ENCODE data around the gene CPTP. TPM values are rescaled to one million over a fixed set of nuclear protein-coding genes. Genes with fewer than 3 reads are reported as not detected.

CPTP gene
- total RNA-seq, 1 donor from 2014 or later: 12.3 TPM

- Mint-ChIP-seq H3K27ac (no peak overlapping the region), H3K4me1 (peaks cover 12% of the 10 kb centered on the region), H3K36me3 (ENCODE audit: low read depth) (peaks cover 10% of the 10 kb centered on the region), H3K4me3 (no peak overlapping the region), H3K27me3 (no peaks in the 10 kb centered on the region), H3K9me3 (no peaks in the 10 kb centered on the region)
- DNase-seq: no peak
- intact Hi-C loops (cut with micrococcal nuclease): no loop called here
These were observed 20.8 kb downstream of the CPTP start for GRCh38 chr1:1345384-1345783.

- intact Hi-C loops (cut with micrococcal nuclease): no loop called here
- Mint-ChIP-seq H3K9me3 (no peaks in the 10 kb centered on the region), H3K4me3 (no peak overlapping the region), H3K36me3 (ENCODE audit: low read depth) (peaks cover 4% of the 10 kb centered on the region), H3K27me3 (no peaks in the 10 kb centered on the region), H3K27ac (no peak overlapping the region), H3K4me1 (peaks cover 12% of the 10 kb centered on the region)
- DNase-seq: no peak
These were observed 21.4 kb downstream of the CPTP start for GRCh38 chr1:1345860-1346500.

DNA sequence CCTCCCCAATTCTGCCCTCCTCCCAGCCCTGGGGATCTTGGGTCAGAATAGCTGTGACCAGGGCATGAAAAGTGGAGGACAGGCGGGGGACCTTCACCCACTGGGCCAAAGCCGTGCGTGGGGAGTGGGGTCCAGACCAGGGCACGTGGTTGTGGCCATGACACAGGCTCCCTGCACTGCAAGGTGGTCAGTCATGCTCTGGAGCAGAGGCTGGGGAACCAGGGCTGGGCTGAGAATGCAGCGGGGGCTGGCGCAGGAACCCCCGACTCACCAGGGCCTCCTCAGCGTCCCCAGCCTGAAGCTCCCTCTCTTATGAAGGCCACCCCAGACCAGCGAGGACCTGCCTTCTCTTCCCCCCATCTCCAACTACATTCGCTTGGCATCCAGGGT is 21.9 kb downstream of the CPTP start:
- DNase-seq: no peak
- Mint-ChIP-seq H3K27ac (peak overlapping the region; percentile 26), H3K36me3 (ENCODE audit: low read depth) (no peaks in the 10 kb centered on the region), H3K4me1 (peaks cover 12% of the 10 kb centered on the region), H3K9me3 (no peaks in the 10 kb centered on the region), H3K4me3 (peak overlapping the region; percentile 81), H3K27me3 (no peaks in the 10 kb centered on the region)
- intact Hi-C loops (cut with micrococcal nuclease): no loop called here

- peaks cover 12% of the 10 kb centered on the region for H3K4me1 Mint-ChIP-seq
- H3K4me3 Mint-ChIP-seq: peak overlapping the region; percentile 81
- intact Hi-C loops (cut with micrococcal nuclease): no loop called here
- no peak for DNase-seq
- peak overlapping the region; percentile 51 for H3K27ac Mint-ChIP-seq
- H3K36me3 Mint-ChIP-seq (ENCODE audit: low read depth): no peaks in the 10 kb centered on the region
- peaks cover 1% of the 10 kb centered on the region for H3K27me3 Mint-ChIP-seq
- H3K9me3 Mint-ChIP-seq: no peaks in the 10 kb centered on the region
These were observed 22.5 kb downstream of the CPTP start for GRCh38 chr1:1347026-1347595.

- H3K4me1 Mint-ChIP-seq: peaks cover 17% of the 10 kb centered on the region
- peaks cover 2% of the 10 kb centered on the region for H3K36me3 Mint-ChIP-seq (ENCODE audit: low read depth)
- H3K27me3 Mint-ChIP-seq: peaks cover 9% of the 10 kb centered on the region
- peak overlapping the region; percentile 58 for H3K27ac Mint-ChIP-seq
- no peak for DNase-seq
- intact Hi-C loops (cut with micrococcal nuclease): loop anchor here (2.0 kb wide), 3 partner anchors 23 to 51 kb away; partner anchors contain the start of genes AURKAIP1, CCNL2, CPTP and INTS11
- peak overlapping the region; percentile 81 for H3K4me3 Mint-ChIP-seq
- H3K9me3 Mint-ChIP-seq: no peaks in the 10 kb centered on the region
These were observed 23.2 kb downstream of the CPTP start for GRCh38 chr1:1347663-1348419.

- Mint-ChIP-seq H3K4me3 (peak overlapping the region; percentile 81), H3K27me3 (peaks cover 14% of the 10 kb centered on the region), H3K4me1 (peaks cover 17% of the 10 kb centered on the region), H3K36me3 (ENCODE audit: low read depth) (peaks cover 2% of the 10 kb centered on the region), H3K27ac (no peak overlapping the region), H3K9me3 (no peaks in the 10 kb centered on the region)
- no peak for DNase-seq
- intact Hi-C loops (cut with micrococcal nuclease): loop anchor here (2.0 kb wide), 3 partner anchors 24 to 50 kb away; partner anchors contain the start of genes AURKAIP1, CCNL2, CPTP and INTS11
These were observed 24.0 kb downstream of the CPTP start for GRCh38 chr1:1348420-1349255.

DNA sequence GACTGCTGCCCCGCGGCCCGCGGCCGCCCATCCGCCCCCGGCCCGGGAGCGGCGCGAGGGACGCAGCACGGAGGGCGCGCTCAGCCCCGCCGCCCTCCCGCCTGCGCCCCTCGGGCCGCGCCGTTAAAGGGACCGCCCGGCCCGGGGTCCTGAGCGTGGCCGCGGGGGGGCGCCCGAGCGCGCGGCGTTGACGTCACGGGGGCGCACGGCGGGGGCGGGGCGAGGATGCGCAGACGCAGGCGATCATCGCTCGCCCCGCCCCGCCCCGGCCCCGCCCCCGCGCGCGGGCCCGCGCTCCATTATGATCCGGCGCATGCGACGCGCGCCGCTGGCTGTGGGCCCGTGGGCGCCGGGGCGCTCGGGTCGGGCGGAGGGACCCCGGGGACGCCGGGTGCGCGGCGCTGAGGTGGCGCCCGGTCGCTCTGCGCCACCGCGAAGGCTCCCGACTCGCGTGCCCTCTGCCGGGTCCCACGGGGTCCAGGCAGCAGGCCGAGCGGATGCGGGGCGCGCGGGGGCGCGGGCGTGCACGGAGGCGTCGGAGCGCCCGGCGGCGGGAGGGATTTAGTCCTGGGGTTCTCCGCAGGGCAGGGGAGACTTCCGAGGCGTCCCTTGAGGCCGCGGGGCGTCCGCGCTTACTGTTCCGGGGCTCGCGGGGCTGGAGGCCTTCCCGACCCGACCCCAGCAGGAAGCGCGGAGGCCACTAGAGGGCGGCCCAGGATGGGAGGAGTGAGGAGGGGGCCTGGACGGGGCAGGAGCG is 24.8 kb downstream of the CPTP start, which contains the start of gene DVL1:
TSS of gene DVL1 (minus strand) at position 163 of the 757 bp plus-strand sequence. CDS start 353 bp downstream, outside the sequence.
- H3K27me3 Mint-ChIP-seq: peaks cover 20% of the 10 kb centered on the region
- peak; percentile 91 for DNase-seq
- H3K4me1 Mint-ChIP-seq: peaks cover 19% of the 10 kb centered on the region
- H3K27ac Mint-ChIP-seq: no peak within 1 kb of the TSS
- H3K36me3 Mint-ChIP-seq (ENCODE audit: low read depth): peaks cover 2% of the 10 kb centered on the region
- no peaks in the 10 kb centered on the region for H3K9me3 Mint-ChIP-seq
- peak within 1 kb of the TSS; percentile 81 for H3K4me3 Mint-ChIP-seq
- intact Hi-C loops (cut with micrococcal nuclease): loop anchor here (2.0 kb wide), 3 partner anchors 25 to 49 kb away; partner anchors contain the start of genes AURKAIP1, CCNL2, CPTP and INTS11

DNA sequence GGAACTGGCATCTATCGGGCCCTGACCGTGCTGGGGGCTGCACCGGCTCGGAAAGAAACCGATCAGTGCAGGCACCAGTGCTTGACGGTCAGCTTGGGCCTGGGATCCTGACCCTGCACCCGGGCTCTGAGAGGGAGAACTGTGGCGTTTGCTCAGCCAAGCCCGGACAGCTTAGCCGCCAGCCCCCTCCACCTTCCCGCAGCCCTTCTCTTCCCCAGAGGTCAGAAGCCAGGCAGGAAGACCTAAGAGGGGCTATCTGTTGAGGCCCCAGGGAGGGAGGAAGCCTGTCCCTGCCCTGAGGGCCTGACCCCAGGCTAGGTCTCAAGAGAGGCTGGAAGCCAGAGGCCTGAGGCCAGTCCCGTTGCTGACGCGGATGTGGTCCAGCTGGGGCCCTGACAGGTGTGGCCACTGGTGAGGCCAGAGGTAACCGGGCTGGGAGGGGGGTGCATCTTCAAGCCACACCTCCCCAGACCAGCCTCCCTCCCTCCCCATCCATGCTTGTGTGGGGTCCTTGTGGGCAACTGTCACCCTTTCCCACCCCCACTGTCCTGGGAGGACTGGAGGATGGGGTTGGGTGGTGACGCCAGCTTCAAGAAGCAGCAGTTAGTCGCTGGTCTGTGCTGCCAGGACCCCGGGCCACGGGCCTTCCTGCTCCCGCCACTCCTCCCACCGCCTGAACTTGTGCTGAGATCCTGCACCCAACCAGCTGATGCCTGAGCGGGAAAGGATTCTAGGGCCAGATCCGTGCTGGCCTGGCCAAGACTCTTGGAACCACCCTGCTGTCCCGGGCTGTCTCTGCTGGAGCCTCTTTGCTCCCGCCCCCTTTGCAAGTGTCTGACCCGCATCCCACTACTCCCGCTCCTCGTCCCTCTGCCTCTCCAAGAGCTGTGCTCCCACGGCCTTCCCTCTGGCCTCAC is 27.2 kb downstream of the CPTP start:
- peaks cover 16% of the 10 kb centered on the region for H3K4me1 Mint-ChIP-seq
- peaks cover 2% of the 10 kb centered on the region for H3K36me3 Mint-ChIP-seq (ENCODE audit: low read depth)
- H3K27ac Mint-ChIP-seq: peak overlapping the region; percentile 73
- DNase-seq: no peak
- no peaks in the 10 kb centered on the region for H3K9me3 Mint-ChIP-seq
- peak overlapping the region; percentile 80 for H3K4me3 Mint-ChIP-seq
- H3K27me3 Mint-ChIP-seq: peaks cover 20% of the 10 kb centered on the region
- intact Hi-C loops (cut with micrococcal nuclease): no loop called here

GRCh38 chr1:1352786-1353388 is 28.3 kb downstream of the CPTP start:
- no peaks in the 10 kb centered on the region for H3K9me3 Mint-ChIP-seq
- H3K4me1 Mint-ChIP-seq: peaks cover 6% of the 10 kb centered on the region
- intact Hi-C loops (cut with micrococcal nuclease): no loop called here
- H3K27ac Mint-ChIP-seq: no peak overlapping the region
- no peak overlapping the region for H3K4me3 Mint-ChIP-seq
- DNase-seq: no peak
- H3K27me3 Mint-ChIP-seq: peaks cover 25% of the 10 kb centered on the region
- peaks cover 2% of the 10 kb centered on the region for H3K36me3 Mint-ChIP-seq (ENCODE audit: low read depth)

DNA sequence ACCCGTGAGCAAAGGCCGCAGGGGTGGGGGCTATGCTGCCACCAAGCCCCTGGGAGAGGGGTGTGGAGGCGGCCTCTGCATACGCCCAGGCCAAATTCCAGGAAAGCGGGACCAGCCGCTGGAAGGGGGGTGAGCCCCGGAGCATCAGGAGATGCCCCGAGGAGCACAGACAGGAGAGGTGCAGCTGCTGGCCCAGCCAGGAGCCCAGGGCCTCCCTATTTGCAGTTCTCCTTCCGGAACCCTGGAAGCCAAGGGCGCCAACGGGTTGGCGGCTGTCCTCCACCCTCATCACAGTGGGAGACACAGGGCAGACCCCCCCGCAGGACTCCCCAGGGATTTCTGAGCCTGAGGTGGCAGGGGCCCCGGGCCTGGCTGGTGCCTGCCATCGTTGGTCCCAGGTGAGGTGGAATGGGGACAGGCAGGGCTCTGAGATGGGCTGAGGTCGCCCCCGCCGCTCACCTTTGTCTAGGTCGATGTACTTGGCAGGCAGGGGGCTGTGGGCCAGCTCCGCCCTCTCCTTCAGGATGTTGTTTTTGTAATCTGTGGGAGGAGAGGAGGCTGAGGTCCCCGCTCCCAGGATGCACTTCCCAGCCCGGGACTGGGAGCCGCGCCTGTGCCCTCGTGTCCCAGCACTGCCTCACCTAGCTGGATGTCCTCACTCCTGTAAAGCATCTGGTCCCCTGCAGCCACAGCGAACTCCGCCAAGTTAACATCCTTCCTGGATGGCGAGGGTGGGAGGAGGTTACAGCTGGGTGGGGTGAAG is 29.0 kb downstream of the CPTP start:
- H3K36me3 Mint-ChIP-seq (ENCODE audit: low read depth): peaks cover 2% of the 10 kb centered on the region

More for the DNA sequence above, 29.0 kb downstream of the CPTP start:
- H3K27me3 Mint-ChIP-seq: peaks cover 26% of the 10 kb centered on the region
- peaks cover 8% of the 10 kb centered on the region for H3K4me1 Mint-ChIP-seq
- DNase-seq: no peak
- H3K4me3 Mint-ChIP-seq: no peak overlapping the region
- no peaks in the 10 kb centered on the region for H3K9me3 Mint-ChIP-seq
- no peak overlapping the region for H3K27ac Mint-ChIP-seq
- intact Hi-C loops (cut with micrococcal nuclease): no loop called here
